Measurements from ENCODE around the gene H1-8.
"Not testable (repeated sequence)": the region's sequence is repeated elsewhere in the genome, so short reads cannot be mapped to it uniquely, and the experiment has no call there.

H1-8 gene

DNA sequence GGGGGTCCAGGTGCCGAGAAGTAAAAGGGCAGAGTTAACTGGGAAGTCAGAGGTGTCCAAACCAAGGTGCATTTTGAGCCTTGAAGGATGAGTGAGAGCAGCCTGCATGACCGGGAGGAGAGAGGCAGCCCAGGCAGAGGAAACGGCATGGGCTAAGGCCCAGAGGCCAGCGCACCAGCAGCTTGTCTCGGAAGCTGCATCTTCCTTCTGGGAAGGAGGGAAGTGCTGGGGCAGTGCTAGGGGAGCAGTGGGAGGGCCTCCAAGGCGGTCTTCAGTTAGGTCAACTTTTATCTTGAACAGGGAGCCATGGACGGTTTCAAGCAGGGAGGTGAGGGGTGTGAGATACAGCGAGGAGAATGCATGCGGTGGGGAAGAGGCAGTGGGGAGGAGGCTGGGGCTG is 1.0 kb downstream of the H1-8 start (continued):
- TF ChIP-seq, protein P1, sequence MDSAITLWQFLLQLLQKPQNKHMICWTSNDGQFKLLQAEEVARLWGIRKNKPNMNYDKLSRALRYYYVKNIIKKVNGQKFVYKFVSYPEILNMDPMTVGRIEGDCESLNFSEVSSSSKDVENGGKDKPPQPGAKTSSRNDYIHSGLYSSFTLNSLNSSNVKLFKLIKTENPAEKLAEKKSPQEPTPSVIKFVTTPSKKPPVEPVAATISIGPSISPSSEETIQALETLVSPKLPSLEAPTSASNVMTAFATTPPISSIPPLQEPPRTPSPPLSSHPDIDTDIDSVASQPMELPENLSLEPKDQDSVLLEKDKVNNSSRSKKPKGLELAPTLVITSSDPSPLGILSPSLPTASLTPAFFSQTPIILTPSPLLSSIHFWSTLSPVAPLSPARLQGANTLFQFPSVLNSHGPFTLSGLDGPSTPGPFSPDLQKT (IDR thresholded peaks at IDR 0.05; ENCODE audit: borderline replicate concordance, low read depth, low read length) = no peak
- TF ChIP-seq FEZF1 (tag by site-specific recombination; IDR thresholded peaks at IDR 0.05) (no peak), ZNF560 (tag by site-specific recombination; IDR thresholded peaks at IDR 0.05; ENCODE audit: borderline replicate concordance) (no peak), TCF7L2 (IDR thresholded peaks at IDR 0.05; ENCODE audit: borderline replicate concordance, low read depth, low read length) (no peak), ZNF324 (tag by site-specific recombination; IDR thresholded peaks at IDR 0.05) (no peak)
- TF ChIP-seq, protein P2, sequence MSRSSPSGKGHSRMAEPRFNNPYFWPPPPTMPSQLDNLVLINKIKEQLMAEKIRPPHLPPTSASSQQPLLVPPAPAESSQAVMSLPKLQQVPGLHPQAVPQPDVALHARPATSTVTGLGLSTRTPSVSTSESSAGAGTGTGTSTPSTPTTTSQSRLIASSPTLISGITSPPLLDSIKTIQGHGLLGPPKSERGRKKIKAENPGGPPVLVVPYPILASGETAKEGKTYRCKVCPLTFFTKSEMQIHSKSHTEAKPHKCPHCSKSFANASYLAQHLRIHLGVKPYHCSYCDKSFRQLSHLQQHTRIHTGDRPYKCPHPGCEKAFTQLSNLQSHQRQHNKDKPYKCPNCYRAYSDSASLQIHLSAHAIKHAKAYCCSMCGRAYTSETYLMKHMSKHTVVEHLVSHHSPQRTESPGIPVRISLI (tag by site-specific recombination; IDR thresholded peaks at IDR 0.05) = no peak

DNA sequence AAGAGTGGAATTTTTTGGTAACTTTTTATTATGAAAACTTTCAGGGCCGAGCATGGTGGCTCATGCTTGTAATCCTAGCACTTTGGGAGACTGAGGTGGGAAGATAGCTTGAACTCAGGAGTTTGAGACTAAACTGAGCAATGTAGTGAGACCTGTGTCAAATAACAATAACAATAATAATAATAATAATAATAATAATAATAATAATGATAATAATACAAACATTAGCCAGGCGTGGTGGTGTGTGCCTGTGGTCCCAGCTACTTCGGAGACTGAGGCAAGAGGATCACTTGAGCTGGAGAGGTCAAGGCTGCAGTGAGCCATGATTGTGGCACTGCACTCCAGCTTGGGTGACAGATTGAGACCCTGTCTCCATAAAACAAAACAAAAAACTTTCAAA is 3.0 kb downstream of the H1-8 start:
- CTCF ChIA-PET; H3K36me3 ChIP-seq (ENCODE audit: control insufficient read depth in 2 of 2, insufficient read depth in 1 of 2, low read length in 2 of 2); H3K9me3 ChIP-seq (ENCODE audit: control insufficient read depth, insufficient read depth, low read depth, low read length); POLR2A ChIA-PET; H3K4me3 ChIP-seq (ENCODE audit: low read depth, low read length); H3K4me1 ChIP-seq (ENCODE audit: control insufficient read depth, insufficient read depth, low read length); H3K27ac ChIP-seq (ENCODE audit: extremely low read depth, low read depth, low read length): not testable (repeated sequence)
- TF ChIP-seq REPIN1 (tag by site-specific recombination; IDR thresholded peaks at IDR 0.05; ENCODE audit: low read depth) = peak; percentile 81; the same call in 1 of the 2 replicates

DNA sequence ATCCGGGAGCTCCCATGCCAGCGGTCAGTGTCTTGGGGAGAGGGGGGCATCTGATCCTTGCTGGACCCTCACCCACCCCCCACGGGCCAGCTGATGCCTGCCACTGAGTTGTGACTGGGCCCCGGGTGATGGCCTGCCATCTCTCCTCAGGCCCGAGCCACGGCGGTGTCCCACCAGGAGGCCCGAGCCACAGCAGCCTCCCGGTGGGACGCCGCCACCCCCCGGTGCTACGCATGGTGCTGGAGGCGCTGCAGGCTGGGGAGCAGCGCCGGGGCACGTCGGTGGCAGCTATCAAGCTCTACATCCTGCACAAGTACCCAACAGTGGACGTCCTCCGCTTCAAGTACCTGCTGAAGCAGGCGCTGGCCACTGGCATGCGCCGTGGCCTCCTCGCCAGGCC is 4.3 kb downstream of the H1-8 start:
- POLR2A ChIA-PET = no interaction called here
- no peak overlapping the region for H3K27ac ChIP-seq (ENCODE audit: extremely low read depth, low read depth, low read length)
- no peak overlapping the region for H3K4me3 ChIP-seq (ENCODE audit: low read depth, low read length)
- no peaks in the 10 kb centered on the region for H3K36me3 ChIP-seq (ENCODE audit: control insufficient read depth in 2 of 2, insufficient read depth in 1 of 2, low read length in 2 of 2)
- TF ChIP-seq ZIC2 (tag by site-specific recombination; IDR thresholded peaks at IDR 0.05) (peak; percentile 30; the same call in 1 of the 2 replicates), RBAK (tag by site-specific recombination; IDR thresholded peaks at IDR 0.05) (no peak), ZNF792 (tag by site-specific recombination; IDR thresholded peaks at IDR 0.05) (no peak)
- CTCF ChIA-PET = no interaction called here
- no peaks in the 10 kb centered on the region for H3K4me1 ChIP-seq (ENCODE audit: control insufficient read depth, insufficient read depth, low read length)
- H3K9me3 ChIP-seq (ENCODE audit: control insufficient read depth, insufficient read depth, low read depth, low read length) = no peaks in the 10 kb centered on the region

DNA sequence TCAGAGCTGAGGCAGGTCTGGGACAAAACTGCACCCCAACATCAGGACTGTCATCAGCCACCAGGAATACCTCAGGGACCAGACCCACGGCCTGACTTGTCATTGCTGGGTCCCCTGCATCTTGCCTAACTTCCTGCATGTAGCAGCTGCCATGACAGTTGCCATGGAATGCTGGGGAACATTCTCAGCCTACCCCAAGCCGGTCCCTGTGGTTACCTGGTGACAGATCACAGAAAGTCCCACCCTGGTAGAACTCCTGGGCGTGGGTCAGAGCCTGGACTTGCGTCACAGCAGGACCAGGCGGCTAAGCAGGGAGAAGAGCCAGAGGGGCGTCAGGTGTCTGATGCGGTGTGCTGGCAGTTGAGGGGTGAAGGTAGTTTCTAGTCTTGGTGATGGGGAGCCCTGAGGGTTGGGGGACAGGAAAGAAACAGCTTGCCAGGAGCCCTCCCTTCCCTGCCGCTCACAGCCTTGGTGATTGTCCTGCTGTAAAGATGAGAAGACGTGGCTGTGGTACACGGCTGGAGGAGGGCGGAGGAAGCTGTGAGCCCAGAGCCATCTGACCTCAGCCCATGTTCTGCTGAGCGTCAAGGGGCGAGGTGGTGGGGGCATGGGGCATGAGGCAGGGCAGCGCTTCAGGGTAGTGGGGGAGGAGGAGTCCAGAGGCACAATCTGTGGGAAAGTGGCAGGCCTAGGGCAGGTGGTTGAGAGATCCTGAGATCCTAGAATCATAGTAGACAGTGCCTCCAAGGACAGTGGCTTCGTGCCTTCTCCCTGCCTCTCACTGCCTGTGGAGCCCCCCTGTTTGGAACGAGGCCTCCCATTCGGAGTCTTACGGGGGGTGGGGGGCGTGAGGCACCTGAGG is 5.4 kb downstream of the H1-8 start:
- Histone ChIP-seq H3K4me3 (ENCODE audit: low read depth, low read length) (no peak overlapping the region), H3K27ac (ENCODE audit: extremely low read depth, low read depth, low read length) (no peak overlapping the region), H3K9me3 (ENCODE audit: control insufficient read depth, insufficient read depth, low read depth, low read length) (no peaks in the 10 kb centered on the region), H3K4me1 (ENCODE audit: control insufficient read depth, insufficient read depth, low read length) (no peaks in the 10 kb centered on the region), H3K36me3 (ENCODE audit: control insufficient read depth in 2 of 2, insufficient read depth in 1 of 2, low read length in 2 of 2) (no peaks in the 10 kb centered on the region)
- ChIA-PET CTCF (no interaction called here), POLR2A (no interaction called here)
- no peak for TF ChIP-seq ZNF521 (tag by site-specific recombination; IDR thresholded peaks at IDR 0.05)
- no peak for TF ChIP-seq ZNF621 (tag by site-specific recombination; IDR thresholded peaks at IDR 0.05)
- no peak for TF ChIP-seq ZNF571 (tag by site-specific recombination; IDR thresholded peaks at IDR 0.05)
- no peak for TF ChIP-seq ZNF548 (tag by site-specific recombination; IDR thresholded peaks at IDR 0.05)
- no peak for TF ChIP-seq ZNF792 (tag by site-specific recombination; IDR thresholded peaks at IDR 0.05)
- no peak for TF ChIP-seq ZNF2 (tag by site-specific recombination; IDR thresholded peaks at IDR 0.05)
- TF ChIP-seq ZNF350 (tag by site-specific recombination; IDR thresholded peaks at IDR 0.05) = no peak
- TF ChIP-seq, protein P3, sequence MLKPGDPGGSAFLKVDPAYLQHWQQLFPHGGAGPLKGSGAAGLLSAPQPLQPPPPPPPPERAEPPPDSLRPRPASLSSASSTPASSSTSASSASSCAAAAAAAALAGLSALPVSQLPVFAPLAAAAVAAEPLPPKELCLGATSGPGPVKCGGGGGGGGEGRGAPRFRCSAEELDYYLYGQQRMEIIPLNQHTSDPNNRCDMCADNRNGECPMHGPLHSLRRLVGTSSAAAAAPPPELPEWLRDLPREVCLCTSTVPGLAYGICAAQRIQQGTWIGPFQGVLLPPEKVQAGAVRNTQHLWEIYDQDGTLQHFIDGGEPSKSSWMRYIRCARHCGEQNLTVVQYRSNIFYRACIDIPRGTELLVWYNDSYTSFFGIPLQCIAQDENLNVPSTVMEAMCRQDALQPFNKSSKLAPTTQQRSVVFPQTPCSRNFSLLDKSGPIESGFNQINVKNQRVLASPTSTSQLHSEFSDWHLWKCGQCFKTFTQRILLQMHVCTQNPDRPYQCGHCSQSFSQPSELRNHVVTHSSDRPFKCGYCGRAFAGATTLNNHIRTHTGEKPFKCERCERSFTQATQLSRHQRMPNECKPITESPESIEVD (tag by site-specific recombination; IDR thresholded peaks at IDR 0.05) = no peak
- no peak for TF ChIP-seq ZNF302 (tag by site-specific recombination; IDR thresholded peaks at IDR 0.05; ENCODE audit: low read depth)
- no peak for TF ChIP-seq ZNF266 (tag by site-specific recombination; IDR thresholded peaks at IDR 0.05; ENCODE audit: low read depth)
- TF ChIP-seq, protein P4, sequence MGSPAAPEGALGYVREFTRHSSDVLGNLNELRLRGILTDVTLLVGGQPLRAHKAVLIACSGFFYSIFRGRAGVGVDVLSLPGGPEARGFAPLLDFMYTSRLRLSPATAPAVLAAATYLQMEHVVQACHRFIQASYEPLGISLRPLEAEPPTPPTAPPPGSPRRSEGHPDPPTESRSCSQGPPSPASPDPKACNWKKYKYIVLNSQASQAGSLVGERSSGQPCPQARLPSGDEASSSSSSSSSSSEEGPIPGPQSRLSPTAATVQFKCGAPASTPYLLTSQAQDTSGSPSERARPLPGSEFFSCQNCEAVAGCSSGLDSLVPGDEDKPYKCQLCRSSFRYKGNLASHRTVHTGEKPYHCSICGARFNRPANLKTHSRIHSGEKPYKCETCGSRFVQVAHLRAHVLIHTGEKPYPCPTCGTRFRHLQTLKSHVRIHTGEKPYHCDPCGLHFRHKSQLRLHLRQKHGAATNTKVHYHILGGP (tag by site-specific recombination; IDR thresholded peaks at IDR 0.05) = no peak
- no peak for TF ChIP-seq ZNF560 (tag by site-specific recombination; IDR thresholded peaks at IDR 0.05; ENCODE audit: borderline replicate concordance)
- no peak for TF ChIP-seq ZIC2 (tag by site-specific recombination; IDR thresholded peaks at IDR 0.05)
- no peak for TF ChIP-seq KLF8 (tag by site-specific recombination; IDR thresholded peaks at IDR 0.05)
- TF ChIP-seq ZNF530 (tag by site-specific recombination; IDR thresholded peaks at IDR 0.05; ENCODE audit: low read depth) = no peak
- no peak for TF ChIP-seq ZEB2 (tag by site-specific recombination; IDR thresholded peaks at IDR 0.05)
- TF ChIP-seq, protein P2 (tag by site-specific recombination; IDR thresholded peaks at IDR 0.05) = no peak
